Measurements from ENCODE around the gene STOX2.
A peak's percentile ranks its signal among the peaks of the same experiment; 100 is the strongest.

Gene STOX2

DNA sequence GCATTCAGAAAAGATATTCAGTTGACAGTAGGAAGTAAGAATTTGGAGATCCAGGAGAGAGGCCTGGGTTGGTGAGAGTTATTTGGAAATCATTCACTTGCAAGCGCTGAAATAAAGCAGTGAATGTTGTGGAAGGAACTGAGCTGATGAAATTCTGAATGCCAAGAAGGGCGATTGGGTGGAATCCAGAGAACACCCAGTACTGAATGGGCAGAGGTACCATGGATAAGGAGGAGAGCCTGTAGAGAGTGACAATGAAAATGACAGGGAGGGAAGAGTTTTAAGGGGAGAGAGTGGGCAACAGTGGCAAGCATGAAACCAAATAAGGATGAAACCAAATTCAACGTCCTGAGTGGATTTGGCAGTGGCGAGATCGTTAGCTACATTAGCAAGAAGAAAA lies 6.7 kb upstream of the STOX2 start:
- DNase-seq: no peak

DNA sequence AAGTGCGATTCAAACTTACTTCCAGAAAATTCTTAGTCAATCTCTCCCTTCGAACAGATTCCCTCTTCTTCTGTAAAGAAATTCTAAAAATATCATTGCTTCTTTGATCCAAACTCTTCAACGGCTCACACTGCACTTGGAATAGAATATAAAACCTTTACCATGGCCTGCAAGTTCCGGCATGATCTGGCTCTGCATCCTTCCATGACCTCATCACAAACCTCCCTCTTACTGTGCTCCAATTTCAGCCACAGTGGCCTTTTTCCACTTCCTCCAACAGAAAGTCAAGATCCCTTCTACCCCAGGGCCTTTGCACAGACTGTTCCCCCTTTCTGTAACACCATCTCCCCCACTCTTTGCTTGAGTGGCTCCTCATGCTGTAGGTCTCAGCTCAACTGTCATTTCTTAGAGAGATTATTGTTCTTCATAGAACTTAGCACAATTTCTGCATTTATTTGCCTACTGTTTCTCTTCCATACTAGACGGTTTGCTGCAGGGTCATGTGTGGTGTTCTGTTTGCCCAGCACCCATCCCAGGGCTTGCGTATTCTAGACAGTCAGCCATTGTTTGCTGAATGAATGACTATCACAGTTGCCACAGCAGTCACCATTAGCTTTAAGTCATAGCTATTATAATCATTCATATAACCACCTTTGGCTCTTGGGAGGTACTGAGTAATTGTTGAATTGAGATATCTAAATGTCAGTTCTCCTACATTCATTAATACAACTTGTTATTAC lies 1.9 kb upstream of the STOX2 start:
- no peak for DNase-seq

DNA sequence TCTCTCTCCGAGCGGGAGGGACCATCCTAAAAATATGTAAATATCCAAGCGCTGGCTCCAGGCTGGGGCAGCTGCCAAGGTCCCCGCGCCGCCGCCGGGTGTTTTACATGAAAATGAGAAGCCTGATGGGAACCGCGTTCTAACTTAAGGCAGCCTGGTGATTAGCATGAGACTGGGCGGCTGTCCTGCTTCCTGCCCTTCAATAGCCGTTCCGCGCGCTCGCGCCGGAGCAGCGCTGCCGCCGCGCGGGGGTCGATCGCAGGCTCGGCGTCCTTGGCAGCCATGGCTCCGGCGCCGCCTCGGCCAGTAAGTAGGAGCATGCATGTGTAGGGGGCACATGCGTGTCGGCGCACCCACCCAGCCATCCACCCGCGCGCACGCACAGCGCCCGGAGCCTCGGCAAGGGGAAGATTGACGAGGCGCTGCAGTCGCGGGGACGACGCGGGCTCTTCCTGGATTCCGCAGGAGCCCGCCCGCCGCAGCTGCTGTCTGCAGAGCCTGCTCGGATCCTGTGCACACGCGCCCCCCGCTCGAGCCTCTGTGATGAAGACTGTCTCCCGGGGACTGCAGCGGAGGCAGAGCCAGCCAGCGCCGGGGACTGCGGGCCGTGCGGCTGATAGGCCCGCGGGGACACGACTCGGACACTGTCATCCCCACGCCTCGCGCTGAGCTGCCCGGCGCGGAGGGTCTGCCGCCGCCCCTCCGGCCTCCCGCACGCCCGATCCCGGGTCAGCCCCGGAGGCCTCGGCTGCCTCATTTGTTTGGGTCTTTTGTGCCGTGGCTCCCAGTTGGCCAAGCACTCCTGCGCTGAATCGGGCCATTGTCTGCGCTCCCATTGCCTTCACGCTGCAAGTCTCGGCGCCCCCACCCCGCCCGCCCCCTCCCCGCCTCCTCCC lies 734 bp downstream of the STOX2 start:
- peak; percentile 60 for DNase-seq

DNA sequence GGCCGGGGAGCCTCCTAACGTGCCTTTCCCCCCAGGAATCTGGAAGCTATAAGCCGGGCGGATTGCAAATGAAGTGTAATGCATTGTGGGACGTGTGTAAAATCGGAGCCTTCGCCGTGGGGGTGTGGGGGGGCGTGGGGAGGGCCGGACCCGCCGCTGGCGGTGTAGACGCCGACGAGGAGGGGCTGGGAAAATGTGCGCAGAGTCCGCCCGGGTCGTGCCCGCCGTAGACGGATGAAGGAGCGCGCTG lies 1.3 kb downstream of the STOX2 start:
- peak; percentile 46 for DNase-seq

DNA sequence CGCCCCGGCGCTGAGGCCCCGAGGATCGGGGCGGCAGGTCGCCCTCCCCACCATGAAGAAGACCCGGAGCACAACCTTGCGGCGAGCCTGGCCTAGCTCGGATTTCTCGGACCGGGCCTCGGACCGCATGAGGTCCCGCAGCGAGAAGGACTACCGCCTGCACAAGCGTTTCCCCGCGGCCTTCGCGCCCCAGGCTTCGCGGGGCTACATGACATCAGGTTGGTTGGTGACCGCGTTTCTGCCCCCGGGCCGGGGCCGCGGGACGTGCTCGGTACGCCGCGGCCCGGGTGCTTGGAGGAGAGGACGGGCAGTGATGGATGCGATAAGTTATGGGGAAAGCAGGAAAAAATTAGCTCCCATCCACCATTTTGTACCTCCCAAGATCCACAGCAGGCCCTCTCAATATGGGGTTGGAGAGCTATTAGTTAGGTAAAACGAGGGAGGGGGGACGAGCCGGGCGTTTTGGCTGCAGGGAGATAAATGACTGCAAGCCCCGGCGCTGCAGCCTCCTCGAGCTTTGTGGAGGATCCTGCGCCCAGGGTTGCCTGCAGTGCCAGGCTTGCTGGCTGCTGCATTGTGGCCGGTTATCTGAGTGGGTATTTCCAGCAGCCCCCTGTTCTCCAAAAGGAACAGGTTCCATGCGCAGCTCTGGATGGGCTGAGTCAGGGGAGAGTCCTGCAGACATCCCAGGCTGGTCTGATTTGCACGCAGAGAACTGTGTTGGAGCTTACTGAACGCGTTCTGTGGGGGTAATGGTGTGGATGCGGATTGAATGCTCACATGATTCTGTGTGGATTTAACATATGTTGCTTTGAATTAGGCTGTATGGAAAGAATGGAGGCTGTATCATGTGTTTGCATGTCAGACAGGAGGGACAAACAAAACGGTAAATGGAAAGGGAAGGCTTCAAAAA lies 1.9 kb downstream of the STOX2 start:
- peak; percentile 43 for DNase-seq

DNA sequence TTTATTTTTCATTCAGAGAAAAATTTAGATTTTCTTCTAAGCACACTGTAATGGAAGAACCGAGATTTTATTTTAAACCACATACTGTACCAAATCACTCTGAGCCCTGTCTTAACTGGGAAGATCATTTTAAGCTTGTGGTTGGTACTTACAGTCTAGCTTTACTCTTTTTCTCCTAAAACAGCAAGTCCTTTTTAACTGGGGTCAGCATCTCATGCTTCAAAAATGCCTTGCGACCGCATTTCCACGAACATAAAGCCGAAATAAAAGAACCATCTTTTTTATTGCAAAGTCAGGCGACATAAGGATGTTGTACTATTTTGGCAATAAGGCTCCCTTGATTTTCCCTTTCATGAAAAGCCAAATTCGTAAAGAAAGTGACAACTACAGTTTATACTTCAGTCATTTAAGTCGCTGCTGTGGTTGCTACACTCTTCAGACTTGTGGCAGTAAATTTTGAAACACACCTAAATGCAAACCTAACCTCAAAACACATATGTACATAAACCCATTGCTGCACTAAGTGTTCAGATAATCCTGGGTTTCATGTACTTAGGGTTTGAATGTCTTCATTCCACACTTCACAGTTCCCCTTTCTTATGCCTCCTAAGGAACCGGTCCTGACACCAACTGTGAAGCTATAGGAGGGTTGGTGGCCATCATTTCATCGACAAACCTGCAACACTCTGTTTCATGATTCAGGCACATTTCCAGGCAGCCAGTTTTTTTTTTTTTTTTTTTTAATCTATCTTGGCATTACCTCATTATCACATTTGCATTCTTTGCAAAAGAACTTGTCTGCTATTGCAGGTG lies 3.0 kb downstream of the STOX2 start:
- DNase-seq: no peak

DNA sequence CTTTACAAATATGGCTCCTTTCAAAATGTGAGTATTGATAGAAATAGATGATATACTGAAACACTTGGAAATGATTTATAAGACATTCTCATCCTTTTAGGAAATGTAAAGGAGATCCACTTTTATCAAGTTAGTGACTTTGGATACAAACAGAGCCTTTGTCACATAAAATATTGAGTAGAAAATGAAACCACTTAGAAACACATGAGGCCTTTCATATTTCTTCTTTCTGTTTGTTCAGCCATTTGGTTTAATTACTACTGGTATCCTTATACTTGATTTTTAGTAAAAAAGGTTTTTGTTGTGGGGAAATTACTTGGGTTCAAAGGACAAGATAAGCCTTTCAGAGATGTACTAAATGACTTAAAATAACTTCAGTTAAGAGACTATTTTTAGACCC lies 4.1 kb downstream of the STOX2 start:
- no peak for DNase-seq

DNA sequence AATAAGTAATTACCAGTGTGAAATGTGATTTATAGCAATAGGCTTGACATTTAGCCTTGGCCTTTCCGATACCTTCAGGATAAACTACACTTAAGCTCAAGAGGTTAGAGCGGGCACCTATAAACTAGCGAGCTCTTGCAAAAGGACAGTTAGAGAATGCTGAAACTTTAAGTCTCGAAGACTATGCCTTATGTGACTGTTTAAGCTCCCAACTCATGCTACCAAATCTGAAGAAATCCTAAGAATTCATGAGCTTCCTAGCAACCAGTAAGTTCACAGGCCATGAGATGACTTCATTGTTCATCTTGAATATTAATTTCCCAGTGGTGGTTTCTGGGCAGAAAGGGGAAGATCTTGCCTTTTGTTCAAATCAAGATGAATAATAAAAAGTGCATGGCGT lies 4.7 kb downstream of the STOX2 start:
- no peak for DNase-seq

DNA sequence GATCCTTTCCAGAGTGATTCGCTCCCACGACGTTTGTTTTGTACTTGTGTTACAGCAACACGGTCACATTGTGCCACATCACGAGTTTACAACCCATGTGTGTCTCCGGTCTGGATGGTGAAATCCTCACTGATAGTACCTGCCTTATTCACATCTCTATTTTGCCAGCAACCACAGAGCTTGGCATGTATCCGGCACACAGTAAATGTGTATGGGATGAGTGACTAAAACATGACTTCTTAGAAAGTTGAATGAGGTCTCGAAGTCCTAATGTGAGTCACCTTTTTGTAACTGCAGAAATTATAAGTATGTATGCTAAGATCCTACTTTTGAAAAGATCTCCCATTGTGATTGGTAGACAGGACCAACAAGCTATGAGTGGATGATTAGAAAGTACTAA lies 7.5 kb downstream of the STOX2 start:
- no peak for DNase-seq

DNA sequence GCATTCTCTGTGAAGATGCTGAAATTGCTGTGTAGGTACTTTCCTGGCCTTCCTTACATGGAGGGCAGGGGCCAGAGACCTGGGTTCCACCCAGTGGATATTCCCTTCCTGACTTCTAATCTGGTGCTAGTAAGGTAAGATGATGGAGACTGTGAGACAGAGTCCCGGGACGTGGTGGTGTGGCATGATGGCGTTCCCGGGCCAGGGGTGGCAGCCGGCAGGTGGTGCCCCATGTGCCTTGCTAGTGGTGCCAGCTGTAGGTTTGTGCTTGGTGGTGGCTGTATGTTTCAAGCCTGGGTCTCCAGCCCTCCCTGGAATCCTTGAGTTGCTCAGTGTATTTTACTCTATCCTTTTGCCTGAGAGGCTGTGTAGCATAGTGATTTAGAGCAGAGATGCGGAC lies 10.9 kb downstream of the STOX2 start:
- DNase-seq: no peak

DNA sequence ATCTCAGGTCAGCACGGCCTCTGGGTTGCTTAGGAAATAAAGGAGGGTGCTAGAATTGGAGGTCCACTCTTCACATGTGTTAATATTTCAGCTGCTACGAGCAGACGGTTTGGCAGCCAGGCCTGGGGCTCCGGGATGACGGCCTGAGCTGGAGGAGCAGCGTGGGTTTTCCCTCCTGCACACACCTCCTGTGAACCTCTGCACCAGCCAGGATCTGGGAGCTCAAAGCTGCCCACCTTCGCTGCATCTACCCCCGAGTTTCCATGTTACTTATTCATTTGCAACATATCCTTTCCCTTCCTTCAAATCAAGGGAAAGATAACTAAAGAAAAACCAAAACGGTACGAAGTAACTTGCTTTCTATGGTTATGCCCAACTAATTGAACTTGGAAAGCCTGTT lies 13.6 kb downstream of the STOX2 start:
- no peak for DNase-seq

DNA sequence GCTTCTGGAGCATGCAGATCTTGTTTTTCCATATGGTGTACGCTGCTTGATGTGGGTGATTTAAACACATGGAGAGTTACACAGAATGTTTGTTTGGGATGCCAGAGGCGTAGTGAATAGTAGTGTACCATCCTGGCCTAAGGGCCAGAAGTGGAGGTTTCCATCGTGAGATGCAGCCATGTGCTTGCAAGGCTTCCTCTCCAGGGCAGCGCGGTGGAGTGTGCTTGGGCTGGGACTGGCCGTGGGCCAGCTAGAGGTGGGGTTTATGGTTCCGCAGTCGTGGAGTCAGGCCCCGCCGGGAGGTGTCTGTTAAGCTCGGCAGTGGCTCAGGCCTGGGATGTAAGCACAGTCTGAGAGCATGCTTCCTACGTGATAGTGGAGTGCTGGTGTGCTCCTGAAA lies 14.0 kb downstream of the STOX2 start:
- peak; percentile 68 for DNase-seq

DNA sequence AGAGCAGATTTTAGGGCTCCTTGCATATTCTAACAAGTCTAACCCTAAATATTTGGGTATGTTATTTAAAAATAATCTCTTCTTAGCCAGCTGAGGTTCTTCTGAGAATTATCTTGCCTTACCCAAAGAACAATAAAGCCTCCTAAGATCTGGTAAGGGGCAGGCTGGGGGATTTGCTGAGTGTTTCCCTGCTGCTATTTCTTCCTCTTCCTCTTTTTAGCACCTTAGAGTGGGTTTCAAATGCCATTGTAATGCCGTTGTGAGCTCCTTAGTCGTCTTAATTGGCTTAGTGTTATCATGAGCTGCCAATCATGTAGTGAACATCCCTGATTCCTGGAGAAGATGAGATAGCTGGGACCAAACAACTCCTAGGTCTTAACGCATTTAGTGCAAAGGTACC lies 15.4 kb downstream of the STOX2 start:
- no peak for DNase-seq

DNA sequence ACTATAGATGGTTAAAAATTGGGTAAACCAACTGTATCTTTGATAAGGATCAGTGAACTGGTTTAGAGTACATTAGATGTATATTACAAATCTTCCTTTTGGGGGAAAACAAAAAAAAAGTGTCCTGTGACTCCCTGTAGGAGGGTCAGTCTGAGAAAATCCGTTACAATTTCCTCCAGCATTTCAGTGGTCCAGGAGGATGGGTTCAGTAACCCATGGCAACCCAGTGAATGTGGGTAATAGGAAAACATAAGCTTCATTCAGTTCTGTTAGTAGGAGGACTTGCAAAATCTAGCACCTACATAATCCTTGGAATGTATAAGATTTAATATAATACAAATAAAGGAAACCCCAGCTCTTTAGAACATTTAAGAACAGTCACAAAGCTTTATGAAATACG lies 16.2 kb downstream of the STOX2 start:
- DNase-seq: no peak

DNA sequence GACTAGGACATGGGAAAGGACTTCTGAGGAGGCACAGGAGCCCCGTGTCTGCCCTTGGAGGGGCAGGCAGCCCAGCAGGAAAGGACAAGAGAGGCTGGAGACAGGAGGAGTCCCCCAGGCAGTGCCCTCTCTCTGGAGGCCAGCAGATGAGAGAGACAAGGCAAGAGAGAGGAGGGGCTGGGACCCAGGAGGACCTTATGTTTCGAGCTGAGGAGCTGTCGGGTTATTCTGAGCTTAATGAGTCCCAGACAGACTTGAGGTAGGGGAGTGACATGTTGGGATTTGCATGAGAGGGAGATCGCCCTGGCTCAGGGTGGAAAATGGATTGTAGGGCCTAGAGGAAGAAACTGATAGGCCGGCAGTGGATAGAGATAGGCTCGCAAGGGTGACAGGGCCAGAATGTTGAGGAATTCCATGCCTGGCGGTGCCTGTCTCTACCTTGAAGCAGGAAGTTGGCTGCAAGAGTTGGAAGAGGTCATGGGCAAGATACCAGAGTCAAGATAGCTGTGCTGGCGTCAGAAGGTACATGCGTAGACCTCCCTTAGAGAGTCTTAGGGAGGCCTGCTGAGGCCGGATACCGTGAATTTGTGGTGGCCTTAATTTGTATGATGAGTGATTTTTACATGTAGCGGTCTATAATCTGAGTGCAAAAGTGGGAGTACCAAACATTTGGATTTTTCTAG lies 19.4 kb downstream of the STOX2 start:
- DNase-seq: no peak

DNA sequence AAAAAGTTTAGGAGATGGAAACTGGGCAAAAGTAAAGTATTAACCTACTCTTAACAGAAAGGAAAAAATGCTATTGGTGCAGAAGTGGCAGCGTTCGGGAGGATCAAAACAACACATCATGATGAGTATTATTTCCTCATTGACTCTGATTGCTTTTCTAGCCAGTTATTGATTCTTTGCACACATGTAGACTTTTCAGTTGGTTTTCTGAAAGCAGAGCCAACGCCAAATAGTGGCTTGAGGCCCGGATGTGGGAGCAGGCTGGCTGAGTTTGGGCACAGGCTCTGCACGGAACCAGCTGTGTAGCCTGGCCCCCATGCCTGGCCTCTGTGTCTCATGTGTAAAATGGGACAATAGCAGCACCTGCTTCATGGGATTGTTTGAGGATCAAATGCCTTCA lies 21.8 kb downstream of the STOX2 start:
- no peak for DNase-seq

DNA sequence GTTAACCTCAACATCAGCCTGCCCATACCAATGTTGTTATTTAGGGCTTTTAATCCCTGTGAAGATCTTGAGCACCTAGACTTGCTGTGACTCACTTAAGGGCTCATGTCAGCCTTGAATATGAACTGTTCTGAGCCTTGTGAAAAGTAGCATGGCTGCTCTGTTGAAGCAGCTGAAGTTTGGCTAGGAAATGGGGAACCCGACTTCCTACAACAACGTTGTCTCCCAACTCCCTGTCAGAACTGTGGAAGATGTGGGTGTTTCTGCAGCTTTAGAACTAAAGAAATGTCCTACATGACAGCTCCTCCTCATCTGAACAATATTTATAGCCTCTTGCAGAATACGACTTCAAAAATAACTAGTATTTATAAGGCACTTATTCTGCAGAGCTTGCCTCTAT lies 27.5 kb downstream of the STOX2 start:
- no peak for DNase-seq

DNA sequence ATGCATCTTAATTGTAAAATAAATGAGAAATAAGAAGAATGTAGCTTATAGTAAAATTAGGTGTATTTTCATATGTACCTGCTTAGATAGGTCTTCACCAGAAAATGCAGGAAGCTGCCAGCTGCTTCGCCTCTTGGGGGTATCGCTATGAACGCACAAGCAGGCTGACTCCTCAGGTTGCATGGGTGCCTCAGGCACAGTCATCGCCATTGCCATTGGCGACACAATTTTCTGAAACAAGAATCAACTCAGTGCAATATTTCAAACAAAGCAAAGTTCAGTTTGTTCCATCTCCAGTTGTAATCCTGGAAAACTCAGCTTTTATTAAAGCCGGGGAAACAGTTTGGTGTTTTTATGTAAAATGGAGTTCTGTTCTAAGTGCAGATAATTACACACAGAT lies 29.7 kb downstream of the STOX2 start:
- DNase-seq: no peak

DNA sequence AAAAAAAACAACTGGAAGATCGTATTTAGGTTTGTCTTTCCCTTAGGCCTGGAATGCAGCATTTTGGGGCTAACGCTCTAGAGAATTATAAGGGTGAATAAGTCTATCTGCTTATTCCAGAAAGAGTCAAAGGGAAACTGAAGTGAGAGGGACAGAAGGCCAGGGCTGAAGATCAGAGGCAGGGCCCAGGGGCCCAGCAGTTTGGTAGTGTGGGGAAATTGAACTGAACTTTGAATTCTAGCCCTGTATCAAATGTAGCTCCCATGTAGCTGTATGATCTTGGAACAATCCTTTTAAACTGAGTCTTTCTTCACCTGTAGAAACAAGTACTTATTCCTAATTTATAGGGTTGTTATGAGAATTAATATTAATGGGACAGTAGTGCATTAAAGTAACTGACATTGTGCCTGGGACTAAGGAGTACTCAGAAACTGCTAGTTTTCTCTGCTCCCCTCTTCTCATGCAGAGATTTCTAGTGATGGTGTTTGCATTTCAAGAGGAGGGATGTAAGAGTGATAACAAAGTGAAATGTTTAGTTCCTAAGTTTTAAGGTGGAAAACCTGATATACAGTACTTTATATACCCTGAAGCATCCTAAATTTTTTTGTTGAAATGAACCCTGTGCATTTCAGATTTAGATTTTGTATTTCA lies 30.4 kb downstream of the STOX2 start:
- no peak for DNase-seq

DNA sequence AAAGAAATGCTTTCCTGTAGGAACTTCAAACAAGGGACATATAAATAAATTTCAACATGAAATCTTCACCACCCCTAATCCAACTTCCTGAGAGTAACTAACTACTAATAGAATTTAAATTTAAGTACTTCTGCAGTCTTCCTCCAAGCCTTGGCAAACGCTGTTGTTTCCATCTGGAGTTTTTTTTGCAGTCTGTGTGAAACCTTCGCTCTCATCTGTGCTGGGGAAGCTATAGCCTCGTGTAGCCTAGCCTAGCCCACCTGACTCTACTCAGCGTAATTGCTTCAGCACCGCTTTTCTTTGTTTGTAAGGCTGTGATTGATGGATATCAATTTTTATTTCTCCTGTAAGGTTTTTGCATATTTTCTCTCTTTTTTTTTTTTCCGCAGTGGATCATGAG lies 30.9 kb downstream of the STOX2 start:
- peak; percentile 47 for DNase-seq

DNA sequence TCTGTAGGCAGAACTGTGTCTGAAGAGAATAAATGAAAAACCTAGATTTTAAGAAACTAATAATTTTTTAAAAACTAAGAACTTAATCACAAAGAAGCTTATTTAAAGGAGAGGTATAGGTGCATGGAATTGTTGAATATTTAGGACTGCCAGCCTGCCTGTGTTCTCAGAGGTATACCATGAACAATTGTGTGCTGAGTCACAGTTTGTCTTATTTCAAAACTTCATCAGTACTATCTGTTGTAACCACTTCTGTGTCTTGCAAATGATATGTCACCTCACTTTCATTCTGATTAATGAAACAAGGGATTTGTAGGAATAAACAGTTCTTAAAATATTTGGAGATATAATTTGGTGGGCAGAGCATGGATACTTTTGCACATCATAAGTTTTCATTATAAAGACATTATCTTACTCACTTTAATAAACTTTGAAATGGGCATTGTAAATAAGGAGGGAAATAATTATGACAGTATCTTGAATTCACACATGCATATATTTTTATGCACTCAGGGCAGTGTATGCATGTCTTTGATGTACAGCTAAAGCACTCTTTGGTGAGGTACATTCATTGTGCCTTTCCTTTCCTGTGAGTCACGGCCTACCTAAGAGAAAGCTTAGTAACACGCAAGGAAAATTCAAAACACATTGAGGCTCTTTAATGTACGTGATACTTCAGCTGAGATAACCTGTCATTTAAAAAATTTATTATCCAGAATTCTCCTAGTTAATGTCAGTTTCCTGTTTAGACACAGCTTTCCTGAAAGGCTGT lies 31.7 kb downstream of the STOX2 start:
- DNase-seq: no peak
